ENCODE data around the gene PCSK4. TPM values are rescaled to one million over a fixed set of nuclear protein-coding genes. Genes with fewer than 3 reads are reported as not detected.
A peak's percentile ranks its signal among the peaks of the same experiment; 100 is the strongest.

Gene PCSK4
- total and polyA plus RNA-seq, 9 of the 15 experiments (the other 6 are each of a cell fraction or from before 2014, with no cell fraction given) = 0.01 to 9.1 (median 2.1) TPM; not detected in 1

DNA sequence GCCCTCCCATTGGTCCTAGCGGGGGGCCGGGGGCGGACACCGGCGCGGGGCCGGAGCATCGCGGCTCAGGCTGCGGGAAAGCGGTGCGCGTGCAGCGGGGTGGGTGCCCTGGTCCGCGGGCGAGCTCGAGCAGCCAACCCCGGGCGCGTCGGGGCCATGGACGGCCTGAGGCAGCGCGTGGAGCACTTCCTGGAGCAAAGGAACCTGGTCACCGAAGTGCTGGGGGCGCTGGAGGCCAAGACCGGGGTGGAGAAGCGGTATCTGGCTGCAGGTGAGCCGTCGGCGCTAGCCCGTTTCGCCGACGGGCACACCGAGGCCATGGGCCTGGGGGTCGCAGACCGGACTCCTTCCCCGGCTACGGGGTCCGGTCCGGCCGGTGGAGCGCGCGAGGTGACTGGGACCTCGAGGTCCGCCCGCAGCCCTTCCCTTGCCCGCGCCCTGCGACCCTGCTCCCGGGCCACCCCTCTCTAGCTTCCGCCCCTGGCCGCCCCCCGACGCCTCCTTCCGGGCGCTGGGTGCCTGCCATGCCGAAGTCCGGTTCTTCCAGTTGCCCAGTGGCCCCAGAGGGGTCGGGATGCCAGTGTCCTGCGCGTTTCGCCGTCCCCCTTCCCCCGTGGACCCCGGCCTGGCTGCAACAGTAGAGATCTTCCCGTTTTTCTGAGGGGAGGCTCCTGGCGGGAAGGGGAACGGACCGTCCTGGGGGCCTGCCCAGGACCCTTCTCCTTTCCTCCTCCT, 1.1 kb upstream of the PCSK4 start, which contains the start of gene REEP6 (continued):
- TF ChIP-seq RBBP5 (IDR thresholded peaks at IDR 0.05; ENCODE audit: borderline replicate concordance, insufficient read depth, low read length, poor library complexity, severe bottlenecking) = peak; percentile 60
- no peak for TF ChIP-seq TBL1XR1 (IDR thresholded peaks at IDR 0.05; ENCODE audit: low read length in 2 of 2)
- no peak for TF ChIP-seq ZNF384 (IDR thresholded peaks at IDR 0.05; ENCODE audit: low read depth, low read length)
- TF ChIP-seq, protein P1, sequence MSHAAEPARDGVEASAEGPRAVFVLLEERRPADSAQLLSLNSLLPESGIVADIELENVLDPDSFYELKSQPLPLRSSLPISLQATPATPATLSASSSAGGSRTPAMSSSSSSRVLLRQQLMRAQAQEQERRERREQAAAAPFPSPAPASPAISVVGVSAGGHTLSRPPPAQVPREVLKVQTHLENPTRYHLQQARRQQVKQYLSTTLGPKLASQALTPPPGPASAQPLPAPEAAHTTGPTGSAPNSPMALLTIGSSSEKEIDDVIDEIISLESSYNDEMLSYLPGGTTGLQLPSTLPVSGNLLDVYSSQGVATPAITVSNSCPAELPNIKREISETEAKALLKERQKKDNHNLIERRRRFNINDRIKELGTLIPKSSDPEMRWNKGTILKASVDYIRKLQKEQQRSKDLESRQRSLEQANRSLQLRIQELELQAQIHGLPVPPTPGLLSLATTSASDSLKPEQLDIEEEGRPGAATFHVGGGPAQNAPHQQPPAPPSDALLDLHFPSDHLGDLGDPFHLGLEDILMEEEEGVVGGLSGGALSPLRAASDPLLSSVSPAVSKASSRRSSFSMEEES (CRISPR knock-in tag; IDR thresholded peaks at IDR 0.05) = no peak
- TF ChIP-seq, protein P2, sequence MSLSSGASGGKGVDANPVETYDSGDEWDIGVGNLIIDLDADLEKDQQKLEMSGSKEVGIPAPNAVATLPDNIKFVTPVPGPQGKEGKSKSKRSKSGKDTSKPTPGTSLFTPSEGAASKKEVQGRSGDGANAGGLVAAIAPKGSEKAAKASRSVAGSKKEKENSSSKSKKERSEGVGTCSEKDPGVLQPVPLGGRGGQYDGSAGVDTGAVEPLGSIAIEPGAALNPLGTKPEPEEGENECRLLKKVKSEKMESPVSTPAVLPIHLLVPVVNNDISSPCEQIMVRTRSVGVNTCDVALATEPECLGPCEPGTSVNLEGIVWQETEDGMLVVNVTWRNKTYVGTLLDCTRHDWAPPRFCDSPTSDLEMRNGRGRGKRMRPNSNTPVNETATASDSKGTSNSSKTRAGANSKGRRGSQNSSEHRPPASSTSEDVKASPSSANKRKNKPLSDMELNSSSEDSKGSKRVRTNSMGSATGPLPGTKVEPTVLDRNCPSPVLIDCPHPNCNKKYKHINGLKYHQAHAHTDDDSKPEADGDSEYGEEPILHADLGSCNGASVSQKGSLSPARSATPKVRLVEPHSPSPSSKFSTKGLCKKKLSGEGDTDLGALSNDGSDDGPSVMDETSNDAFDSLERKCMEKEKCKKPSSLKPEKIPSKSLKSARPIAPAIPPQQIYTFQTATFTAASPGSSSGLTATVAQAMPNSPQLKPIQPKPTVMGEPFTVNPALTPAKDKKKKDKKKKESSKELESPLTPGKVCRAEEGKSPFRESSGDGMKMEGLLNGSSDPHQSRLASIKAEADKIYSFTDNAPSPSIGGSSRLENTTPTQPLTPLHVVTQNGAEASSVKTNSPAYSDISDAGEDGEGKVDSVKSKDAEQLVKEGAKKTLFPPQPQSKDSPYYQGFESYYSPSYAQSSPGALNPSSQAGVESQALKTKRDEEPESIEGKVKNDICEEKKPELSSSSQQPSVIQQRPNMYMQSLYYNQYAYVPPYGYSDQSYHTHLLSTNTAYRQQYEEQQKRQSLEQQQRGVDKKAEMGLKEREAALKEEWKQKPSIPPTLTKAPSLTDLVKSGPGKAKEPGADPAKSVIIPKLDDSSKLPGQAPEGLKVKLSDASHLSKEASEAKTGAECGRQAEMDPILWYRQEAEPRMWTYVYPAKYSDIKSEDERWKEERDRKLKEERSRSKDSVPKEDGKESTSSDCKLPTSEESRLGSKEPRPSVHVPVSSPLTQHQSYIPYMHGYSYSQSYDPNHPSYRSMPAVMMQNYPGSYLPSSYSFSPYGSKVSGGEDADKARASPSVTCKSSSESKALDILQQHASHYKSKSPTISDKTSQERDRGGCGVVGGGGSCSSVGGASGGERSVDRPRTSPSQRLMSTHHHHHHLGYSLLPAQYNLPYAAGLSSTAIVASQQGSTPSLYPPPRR (CRISPR knock-in tag; IDR thresholded peaks at IDR 0.05; ENCODE audit: borderline replicate concordance) = no peak
- peak; percentile 81 for TF ChIP-seq FUS (optimal IDR thresholded peaks at IDR 0.05; ENCODE audit: low read depth, low read length)
- no peak for TF ChIP-seq HMG20A (CRISPR knock-in tag; conservative IDR thresholded peaks at IDR 0.05)
- peak; percentile 38 for TF ChIP-seq HNRNPK (IDR thresholded peaks at IDR 0.05; ENCODE audit: low read depth, low read length, poor library complexity, severe bottlenecking)
- TF ChIP-seq DIDO1 (tag; IDR thresholded peaks at IDR 0.05; ENCODE audit: low read depth) = no peak
- TF ChIP-seq HNRNPL (IDR thresholded peaks at IDR 0.05; ENCODE audit: low read depth, low read length) = 0 out of 2 replicates have a peak, but pooled peaks have one; percentile 22
- TF ChIP-seq TCF7L2 (IDR thresholded peaks at IDR 0.05; ENCODE audit: low read depth, low read length) = no peak
- no peak for TF ChIP-seq XRCC4 (IDR thresholded peaks at IDR 0.05; ENCODE audit: extremely low read depth, insufficient read depth, insufficient read length)
- no peak for TF ChIP-seq MBD2 (IDR thresholded peaks at IDR 0.05; ENCODE audit: borderline replicate concordance, low read depth)
- TF ChIP-seq, protein P3, sequence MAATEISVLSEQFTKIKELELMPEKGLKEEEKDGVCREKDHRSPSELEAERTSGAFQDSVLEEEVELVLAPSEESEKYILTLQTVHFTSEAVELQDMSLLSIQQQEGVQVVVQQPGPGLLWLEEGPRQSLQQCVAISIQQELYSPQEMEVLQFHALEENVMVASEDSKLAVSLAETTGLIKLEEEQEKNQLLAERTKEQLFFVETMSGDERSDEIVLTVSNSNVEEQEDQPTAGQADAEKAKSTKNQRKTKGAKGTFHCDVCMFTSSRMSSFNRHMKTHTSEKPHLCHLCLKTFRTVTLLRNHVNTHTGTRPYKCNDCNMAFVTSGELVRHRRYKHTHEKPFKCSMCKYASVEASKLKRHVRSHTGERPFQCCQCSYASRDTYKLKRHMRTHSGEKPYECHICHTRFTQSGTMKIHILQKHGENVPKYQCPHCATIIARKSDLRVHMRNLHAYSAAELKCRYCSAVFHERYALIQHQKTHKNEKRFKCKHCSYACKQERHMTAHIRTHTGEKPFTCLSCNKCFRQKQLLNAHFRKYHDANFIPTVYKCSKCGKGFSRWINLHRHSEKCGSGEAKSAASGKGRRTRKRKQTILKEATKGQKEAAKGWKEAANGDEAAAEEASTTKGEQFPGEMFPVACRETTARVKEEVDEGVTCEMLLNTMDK (IDR thresholded peaks at IDR 0.05; ENCODE audit: borderline replicate concordance, insufficient read depth, low read depth, low read length, poor library complexity, severe bottlenecking) = no peak
- TF ChIP-seq, protein P4, sequence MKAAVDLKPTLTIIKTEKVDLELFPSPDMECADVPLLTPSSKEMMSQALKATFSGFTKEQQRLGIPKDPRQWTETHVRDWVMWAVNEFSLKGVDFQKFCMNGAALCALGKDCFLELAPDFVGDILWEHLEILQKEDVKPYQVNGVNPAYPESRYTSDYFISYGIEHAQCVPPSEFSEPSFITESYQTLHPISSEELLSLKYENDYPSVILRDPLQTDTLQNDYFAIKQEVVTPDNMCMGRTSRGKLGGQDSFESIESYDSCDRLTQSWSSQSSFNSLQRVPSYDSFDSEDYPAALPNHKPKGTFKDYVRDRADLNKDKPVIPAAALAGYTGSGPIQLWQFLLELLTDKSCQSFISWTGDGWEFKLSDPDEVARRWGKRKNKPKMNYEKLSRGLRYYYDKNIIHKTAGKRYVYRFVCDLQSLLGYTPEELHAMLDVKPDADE (conservative IDR thresholded peaks at IDR 0.05; ENCODE audit: control insufficient read depth, low read depth, low read length) = no peak; the same call in 1 of the 2 replicates
- TF ChIP-seq SP1 (CRISPR knock-in tag; IDR thresholded peaks at IDR 0.05) = no peak
- no peak for TF ChIP-seq KLF10 (CRISPR knock-in tag; IDR thresholded peaks at IDR 0.05)
